Midbrain (tissue), 1 donor: Measurements from ENCODE around the gene SEZ6L.
A peak's percentile ranks its signal among the peaks of the same experiment; 100 is the strongest.

Experiments
- DNase-seq: peaks from one replicate; lab custom pipeline; 2025; lab: John Stamatoyannopoulos, UW

Gene SEZ6L

DNA sequence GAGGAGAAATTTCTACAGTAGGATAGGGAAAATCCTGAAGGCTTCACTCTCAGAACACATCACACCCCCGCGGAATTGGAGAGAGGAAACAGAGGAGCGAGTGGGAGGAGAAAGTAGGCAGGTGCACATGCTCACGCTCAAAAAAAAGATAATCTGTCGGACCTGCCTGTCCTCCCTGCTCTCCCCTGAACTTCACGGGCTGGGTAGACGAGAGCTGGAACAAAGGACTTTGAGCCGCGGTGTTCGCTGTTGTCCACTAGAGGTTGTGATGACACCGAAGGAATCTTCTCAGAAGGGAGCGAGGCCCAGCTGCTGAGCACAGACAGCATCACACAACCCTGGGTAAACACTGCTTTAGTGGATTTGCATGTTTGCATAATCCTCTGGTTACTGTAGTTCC, 5.0 kb downstream of the SEZ6L start:
- DNase-seq: peak; percentile 16

DNA sequence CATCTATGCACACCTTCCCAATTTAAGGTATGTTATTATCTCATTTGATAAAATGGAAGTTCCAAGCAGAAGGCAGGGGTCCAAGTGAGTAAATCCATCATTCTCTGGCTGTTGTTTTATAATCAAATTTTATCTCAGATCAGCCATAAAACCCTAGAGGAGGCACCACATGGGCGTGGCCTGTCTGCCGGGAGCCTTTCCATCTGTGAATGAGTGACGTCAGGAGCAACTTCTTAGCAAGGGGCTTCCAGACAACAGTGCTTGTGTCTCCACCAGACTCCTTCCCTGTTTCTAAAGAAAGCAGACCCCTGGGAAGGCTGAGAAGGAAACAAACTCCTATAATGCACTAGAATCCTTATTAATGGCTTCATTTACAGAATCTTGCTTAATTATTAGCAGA, 13.5 kb downstream of the SEZ6L start:
- DNase-seq: no peak

DNA sequence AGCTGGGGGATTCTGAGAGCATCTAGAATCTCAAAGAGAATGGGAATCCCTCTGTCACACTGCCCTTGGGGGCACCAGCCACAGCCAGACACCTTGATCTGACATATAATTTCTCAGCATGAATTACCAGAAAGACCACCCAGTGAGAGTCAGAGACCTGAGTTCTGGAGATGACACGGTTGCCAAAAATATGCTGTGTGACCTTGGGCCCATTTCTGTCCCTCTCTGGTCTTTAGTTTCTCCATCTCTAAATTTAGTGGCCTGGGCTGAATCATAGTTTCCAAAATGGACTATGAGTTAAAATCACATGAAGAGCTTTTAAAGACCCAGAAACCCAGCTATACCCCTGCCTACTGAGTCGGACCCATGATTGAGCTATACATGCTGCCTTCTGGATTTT, 15.9 kb downstream of the SEZ6L start:
- DNase-seq: no peak

DNA sequence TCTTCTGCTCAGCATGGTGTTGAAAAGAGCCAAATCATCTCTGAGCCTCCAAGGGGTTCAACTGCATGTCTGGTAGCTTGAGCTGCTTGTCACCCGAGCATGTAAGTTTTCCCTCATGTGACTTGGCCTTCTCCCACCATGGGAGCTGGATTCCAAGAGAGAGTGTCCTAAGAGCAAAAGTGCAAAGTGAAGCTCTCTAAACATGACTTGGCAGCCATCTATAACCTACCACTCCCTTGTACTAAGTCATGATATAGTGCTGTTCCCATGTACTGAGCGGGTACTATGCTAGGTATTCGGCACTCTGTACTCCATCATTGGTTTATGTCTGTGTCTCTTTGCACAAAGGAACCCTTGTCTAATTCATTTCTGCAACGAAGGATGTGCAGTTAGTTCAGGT, 19.1 kb downstream of the SEZ6L start:
- no peak for DNase-seq

DNA sequence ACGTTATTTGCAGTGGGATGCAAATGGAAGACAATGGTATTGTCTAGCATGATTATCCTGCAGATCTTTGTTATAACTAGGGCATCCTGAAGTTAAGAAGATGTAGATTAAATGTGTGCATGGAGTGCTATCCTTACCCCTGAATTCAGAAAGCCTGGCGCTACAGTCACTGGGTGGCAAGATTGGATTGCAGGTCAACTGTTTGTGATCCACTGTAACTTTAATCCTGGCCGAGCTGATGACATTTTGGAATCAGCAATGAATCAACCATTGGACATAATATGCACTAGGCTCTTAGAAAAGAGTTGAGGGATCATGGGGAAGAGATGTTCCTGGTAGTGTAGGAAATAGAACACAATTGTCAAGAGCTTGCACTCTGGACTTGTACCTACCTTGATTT, 25.1 kb downstream of the SEZ6L start:
- no peak for DNase-seq

DNA sequence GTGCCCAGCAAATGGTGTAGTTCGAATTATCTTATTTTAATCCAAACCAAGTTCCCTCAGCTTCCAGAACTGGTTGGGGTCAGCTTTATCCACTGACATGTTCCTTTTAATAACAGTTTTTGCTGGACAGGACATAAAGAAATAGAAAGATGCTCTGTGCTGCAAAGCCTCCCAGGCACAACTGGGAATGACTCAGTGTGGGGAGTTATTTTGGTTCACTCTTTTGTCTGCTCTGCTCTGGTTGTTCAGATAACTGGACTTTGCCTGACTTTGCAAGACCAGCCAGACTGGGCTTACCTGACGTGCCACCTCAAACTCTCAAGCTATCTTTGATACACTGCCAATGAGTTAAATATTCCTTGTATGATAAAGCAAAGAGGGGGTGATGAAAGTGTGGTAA, 25.6 kb downstream of the SEZ6L start:
- DNase-seq: no peak

DNA sequence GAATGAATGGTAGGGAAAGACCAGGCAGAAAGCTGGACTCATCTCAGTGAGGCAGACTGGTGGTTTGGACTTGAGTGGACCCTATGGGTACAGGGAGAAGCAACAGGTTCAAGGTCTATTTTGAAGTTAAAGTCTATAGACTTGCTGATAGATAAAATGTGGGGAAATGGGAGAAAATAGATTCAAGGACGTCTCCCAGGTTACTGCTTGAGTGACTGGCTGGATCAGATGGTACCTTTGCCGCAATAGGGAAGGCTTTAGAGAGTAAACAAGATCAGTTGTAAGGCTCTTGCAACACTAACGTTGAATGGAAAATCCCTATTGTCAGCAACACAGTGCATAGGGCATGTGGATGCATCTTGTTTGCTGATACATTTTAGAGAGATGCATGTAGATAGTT, 27.4 kb downstream of the SEZ6L start:
- no peak for DNase-seq

DNA sequence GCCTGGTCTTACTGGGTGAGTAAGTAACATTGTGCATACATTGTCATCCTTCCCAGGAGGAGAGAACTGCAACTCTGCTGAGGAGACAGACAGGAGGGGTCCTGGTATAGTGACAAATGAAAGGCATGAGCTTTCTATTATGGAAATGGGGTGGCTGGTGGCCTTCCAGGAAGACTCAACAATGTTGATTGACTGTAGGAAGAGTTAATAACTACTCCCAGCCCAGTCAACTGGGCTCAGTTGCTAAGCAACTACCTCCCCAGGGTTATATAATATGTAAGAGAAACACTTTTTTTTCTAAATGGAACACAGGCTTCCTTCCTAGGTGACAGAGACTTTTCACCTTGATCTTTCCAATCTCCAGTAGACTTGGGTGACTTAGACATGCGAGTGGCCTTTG, 28.2 kb downstream of the SEZ6L start:
- no peak for DNase-seq

DNA sequence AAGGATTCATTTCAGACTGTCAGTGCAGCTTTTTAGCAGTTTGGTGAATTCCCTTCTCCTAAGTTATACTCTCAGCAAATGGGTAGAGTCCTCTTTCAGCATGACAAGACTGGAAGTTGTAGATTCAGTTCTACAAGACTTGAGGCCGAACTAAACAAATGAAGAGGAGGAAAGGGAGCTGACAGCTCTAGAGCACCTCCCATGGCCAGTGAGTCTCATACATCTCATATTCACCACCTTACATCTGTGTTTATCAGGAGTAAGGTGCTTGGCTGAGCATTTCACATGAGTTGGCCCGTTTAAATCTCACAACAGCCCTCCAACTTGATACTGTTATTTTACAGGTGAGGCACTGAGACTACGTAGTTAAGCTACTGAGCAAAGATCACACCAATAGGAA, 30.4 kb downstream of the SEZ6L start:
- no peak for DNase-seq

DNA sequence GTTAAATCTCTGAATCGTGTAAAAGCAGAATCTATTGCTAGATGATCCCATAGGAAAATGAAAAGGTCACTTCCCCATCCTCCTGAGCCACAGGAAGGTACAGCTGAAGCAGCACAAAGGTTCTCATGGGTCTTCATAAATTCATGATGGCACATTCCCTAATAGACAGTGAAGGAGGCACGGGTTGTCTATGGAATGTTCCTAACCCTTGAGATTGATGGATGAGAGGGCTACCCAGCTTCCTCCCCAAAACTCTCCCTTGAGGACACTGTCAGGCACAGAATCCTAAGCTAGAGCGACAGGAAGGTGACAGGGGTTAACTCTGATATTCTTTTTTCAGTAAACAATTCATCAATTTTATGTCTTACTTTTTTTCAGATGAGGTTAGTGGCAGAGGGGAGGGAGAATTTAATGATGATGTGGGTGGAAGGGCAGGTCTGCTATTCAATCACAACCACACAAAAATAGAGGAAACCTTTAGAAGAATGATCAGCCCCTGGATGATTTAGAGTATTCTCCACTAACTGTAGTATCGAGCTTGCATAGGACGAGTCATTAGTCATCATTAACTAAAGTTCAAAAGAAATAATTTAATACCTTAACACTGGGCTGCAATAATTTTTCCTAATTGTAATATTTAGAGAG, 33.1 kb downstream of the SEZ6L start:
- DNase-seq: no peak

DNA sequence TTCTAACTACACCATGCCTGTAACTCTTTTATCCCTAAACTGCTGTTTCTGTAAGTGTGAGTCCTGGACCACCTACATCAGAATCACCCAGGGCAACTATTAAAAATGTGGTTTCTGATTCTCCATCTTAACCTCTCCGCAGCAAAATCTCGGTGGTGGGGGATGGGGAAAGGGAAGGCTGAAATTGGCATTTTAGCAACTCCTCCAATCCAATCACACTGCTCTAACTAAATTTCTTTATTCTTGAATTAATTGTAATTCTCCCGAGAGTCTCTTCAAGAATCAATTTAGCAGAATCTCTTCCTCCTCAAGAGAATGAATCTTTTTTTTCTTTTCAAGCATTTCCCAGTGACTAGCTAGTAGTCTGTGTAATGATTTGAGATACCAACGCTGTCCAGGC, 36.2 kb downstream of the SEZ6L start:
- DNase-seq: no peak

DNA sequence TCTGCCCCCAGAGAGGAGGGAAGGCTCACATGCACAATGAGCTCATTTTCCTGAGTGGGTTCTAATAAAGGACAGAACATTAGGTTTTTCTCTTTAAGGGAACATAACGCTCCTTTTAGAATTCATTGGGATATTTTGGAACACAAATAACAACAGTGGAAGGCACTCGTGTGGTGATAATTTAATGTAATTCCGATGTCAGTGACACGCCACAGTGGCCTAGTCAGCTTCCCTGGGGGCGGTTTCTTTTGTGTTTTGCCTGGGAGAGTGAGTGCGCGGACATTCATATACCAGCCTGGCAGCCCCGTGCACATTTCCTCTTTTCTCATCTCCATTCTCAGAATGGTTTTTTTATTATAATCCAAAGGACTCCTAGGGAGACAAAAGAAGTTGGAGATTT, 41.1 kb downstream of the SEZ6L start:
- DNase-seq: no peak

DNA sequence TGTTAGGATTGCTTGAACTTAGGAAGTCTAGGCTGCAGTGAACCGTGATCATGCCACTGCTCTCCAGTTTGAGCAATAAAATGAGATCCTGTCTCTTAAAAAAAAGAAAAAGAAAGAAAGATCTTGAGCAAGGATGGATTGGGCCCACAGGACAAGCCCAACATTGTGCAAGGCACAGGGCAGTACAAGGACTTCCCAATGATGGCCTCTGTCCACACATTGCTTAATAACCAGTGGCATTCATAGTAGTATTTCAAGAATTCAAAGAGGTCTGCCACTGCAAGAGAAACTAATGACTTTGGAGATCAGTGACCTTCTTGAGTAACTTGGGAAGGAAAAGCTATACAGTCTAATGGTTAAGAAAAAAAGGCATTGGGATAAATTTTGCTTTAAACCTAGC, 44.6 kb downstream of the SEZ6L start:
- no peak for DNase-seq

DNA sequence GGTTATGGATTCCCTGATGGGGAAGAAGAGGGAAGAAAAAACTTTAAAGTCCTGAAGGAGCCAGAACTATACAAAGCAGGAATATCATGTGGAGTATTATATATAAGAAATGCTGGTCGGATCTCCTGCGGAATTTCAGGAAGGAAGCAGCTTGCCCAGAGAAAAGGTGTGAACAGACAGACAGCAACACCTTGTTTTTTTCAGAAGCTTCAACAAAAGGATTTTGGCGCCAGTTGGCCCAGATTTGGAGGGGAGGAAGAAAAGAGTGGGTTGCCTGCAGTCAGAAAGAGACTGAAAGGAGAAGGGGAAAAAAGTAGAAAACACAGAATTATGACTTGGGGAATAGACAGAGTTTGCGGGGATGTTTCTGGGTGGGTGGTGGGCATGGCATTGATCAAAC, 45.2 kb downstream of the SEZ6L start:
- no peak for DNase-seq

DNA sequence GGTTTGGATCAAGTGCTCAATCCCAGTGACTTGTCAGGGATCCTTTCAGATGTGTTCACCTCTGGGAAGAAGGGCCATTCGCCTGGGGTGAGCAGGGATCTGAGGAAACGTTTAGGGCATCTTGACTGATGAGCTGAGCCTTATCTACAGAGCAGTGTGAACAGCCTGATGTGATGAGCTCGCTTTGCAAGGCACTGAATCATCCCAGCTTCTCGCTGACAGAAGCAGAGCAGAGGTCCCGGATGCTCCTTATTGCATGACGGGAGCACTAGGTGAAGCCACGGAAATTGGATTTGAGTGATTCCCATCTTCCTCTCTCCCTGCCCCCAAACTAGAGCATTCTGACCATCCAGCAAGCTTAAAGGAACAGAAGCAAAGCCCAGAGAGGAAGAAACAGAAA, 46.5 kb downstream of the SEZ6L start:
- DNase-seq: no peak

DNA sequence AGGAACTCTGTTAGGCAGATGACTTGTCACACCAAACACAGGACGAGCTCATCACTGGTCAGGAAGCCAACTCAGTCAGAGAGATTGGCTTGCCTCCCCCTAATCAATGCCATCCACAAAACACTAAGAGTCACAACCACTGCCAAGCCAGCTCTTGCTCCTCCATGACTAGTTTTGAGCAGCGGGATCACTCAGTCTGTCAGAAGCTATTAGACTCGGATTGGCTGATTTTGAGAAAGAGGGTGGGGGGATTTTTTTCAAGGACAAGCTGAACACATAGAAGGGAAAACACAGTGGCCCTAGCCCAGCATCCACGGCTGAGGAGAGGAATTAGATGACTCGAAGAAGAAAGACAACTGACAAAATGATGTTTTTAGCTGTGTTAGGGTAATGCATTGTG, 55.9 kb downstream of the SEZ6L start:
- DNase-seq: no peak

DNA sequence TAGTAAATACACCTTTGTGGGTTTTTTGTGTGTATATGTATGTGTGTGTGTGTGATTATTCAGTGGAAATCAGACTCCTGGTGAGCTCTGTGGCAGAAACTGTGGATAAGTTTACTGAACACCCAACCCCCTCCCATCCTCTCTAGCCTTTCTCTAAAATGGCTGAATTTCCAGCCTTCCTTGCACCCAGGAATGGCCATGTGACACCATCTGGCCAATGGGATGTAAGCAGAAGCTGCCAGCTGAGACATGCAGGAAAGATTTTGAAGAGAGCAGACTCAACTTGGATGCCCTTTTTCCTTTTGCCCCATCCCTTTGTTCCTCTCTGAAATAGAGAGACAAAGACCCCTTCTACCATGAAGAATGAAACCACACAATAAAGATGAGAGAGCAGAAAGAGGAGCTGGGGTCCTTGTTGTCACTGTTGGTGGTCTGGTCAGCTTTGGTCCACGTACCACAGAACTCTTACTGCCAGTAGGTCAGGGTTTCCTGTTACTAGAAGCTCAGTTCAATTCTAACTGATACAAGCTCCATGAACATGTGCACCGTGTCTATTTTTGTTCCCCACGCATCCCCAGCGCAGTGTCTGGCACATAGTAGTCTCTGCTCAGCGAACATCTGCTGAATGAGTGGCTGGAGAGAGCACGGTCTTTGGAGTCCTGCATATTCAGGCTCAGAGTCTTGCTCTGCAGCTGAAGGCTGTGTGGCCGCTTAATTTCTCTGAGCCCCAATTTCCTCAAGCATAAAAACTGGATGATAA, 57.5 kb downstream of the SEZ6L start:
- no peak for DNase-seq

DNA sequence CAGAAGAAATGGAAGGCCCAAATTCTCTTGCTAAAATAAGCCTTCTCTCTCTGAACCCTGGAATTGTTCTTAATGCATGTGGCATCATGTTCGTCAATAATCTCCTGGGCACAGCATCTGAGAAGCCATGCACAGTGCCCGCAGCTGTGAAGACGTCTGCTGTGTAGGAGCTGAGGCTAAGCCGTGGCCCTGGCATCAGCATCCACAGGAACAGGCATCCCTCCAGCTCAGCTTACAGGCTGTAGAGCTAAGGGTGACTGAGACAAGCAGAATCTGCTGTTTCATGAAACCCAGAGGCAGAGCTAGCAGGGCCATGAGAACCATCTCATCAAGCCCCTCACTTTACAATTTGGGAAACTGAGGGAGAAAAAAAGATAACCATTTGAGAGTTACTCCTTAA, 60.6 kb downstream of the SEZ6L start:
- DNase-seq: no peak

DNA sequence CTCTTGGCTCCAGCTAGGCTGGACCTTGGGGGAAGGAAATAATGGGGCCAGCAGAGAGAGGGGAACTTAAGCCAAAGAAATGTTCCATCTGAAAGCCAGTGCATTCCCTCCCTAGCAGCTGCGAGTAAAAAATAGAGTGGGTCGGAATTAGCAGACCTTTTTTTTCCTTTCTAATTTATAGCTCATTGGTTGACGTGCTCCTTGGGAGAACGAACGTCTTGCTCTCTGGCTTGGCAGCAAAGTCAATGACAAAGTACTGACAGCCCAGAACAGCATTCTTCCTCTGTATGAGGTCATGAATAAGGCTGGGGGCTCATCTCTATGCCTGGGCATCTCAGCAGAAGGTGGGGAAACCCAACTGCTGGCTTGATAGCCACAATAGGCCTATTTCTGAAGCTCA, 65.0 kb downstream of the SEZ6L start:
- DNase-seq: no peak

DNA sequence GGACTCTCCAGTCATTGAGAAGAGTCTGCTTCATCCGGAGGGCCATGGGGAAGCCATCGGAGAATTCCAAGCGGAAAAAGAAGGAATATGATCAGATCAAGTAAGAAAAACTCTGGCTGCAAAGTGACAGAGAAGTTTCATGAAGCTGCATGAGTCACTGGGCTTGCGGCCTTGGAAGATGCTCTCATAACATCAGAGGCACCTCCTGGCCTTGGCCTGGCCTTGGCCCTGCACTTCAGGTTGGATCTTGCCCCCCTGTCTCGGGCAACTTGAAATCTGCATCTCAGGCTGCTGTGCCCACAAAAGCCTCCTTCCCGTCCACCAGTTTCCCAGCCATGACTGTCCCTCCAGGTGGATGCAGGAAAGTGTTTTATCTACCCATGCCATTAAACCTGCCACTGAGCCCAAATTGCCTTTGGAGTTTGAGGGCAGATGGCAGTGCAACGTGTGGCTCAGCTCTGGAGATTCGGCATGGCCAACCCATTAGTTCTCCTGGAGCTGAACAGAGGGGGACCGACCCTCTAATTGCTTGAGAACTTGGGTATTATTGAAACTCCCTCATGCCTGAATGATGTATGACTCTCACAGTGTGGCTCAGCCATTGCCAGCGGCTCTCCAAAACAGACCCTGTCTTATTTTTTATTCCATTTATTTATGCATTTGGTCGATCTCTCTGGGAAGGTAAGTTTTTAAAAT, 66.7 kb downstream of the SEZ6L start:
- no peak for DNase-seq

DNA sequence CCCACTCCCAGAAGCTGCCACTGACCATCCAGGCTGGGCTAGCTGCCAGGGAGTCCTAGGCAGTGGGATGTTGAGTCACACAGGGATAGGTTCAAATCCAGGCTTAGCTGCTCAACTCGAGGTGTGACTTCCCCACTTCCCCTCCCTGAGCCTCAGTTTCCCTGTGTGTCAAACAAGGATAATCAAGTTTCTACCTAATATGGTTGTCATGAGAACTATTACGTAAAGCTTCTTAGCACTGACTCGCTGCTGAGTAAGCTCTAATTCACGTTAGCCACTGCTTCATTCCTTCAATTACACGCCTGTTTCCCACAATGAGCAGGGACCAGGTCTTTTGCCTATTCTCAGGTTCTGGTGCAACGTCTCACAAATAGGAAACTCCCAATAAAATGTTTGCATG, 67.7 kb downstream of the SEZ6L start:
- no peak for DNase-seq

DNA sequence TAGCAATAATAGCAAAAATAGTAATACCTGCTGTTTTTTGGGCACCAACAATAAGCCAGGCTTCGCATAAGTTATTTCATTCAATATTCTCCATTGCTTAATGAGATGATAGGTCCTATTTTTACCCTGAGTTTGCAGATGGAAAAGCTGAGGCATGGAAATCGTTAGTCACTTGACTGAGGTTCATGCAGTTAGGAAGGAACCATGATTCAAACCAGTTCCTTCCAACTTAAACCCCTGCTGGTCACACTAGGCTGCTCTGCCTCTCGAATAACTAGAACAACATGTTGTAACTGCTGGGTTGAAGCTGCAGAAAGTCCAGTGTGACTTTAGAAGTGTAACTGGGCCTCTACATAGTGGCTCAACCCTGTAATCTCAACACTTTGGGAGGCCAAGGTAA, 69.3 kb downstream of the SEZ6L start:
- DNase-seq: no peak

DNA sequence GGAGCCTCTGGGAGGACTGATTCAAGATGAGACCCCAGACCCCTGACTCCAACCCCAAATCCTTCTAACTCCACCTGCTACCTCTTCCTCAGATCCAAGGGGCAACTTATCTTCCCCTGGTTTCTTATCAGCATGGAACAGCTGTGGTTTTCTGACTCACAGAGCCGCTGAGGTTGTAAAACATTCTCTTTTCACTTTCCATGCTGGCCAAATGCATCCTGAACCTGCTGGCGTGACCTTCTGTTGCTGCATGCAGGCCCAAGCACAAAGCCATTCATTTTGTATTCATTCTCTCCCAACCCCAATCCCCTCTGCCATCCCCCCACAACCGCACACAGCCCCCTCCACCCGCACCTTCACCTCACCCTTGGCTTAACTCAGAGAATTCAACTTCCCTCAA, 70.3 kb downstream of the SEZ6L start:
- no peak for DNase-seq

DNA sequence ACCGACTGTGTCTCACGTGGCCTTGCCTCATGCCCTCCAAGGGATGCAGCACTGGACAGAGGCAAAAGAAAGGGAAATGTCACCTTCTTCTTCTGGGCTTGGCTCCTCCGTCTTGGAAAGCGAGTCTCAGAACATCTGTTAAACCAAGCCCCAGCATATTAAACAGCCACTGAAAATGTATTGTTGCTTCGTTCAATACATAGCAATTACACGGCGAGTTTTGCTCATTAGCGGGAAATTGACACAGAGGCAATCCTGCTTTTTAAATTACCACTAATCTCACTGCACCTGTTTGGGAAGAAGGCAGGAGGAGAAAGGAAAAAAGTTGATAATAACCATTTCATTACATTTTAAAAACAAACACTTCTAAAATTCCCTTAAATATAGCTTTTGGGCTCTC, 72.1 kb downstream of the SEZ6L start:
- DNase-seq: no peak
